H1 (cell line): ENCODE results near the gene PTPN7. TPM values are rescaled to one million over a fixed set of nuclear protein-coding genes. Genes with fewer than 3 reads are reported as not detected.
"Not testable (repeated sequence)": the region's sequence is repeated elsewhere in the genome, so short reads cannot be mapped to it uniquely, and the experiment has no call there.

ENCODE experiments used
- CTCF ChIA-PET: fragments of 300-600 bp; sonication (Branson Sonifier 250); formaldehyde crosslinking; loops from one replicate; lab custom pipeline; 2021; ENCODE audit not compliant: partially characterized antibody; lab: Charles Lee
- POLR2A ChIA-PET: fragments of 300-600 bp; sonication (Branson Sonifier 250); formaldehyde crosslinking; loops from one replicate; lab custom pipeline; 2021; ENCODE audit warnings: inconsistent platforms; ENCODE audit not compliant: partially characterized antibody; lab: Charles Lee
- DNase-seq, 2 experiments: peaks; one replicate each; pipeline versions ENCODE4 v3.0.0 to v3.0.0-alpha.2; 2010 to 2022; ENCODE audit warnings: low spot score in 2 of 2, low read depth in 1 of 2, mixed read lengths in 1 of 2
- FAIRE-seq: peaks from 2 replicates; lab custom pipeline; 2011; peaks lifted over from hg19 to GRCh38; lab: Jason Lieb, UNC
- H2AFZ ChIP-seq: 2 replicates; pipeline ENCODE4 v1.8.1; 2012; ENCODE audit warnings: low read length, inconsistent platforms
- H2AK5ac ChIP-seq: 2 replicates; pipeline ENCODE4 v1.6.1; 2013; ENCODE audit warnings: low read depth, low read length
- H2BK120ac ChIP-seq: replicated peaks from 2 replicates; pipeline ENCODE3; 2013; ENCODE audit warnings: low read depth, low read length, inconsistent platforms
- H2BK12ac ChIP-seq: 2 replicates; pipeline ENCODE4 v1.6.1; 2013; ENCODE audit warnings: low read depth, low read length
- H2BK15ac ChIP-seq: 2 replicates; pipeline ENCODE4 v1.6.1; 2013; ENCODE audit warnings: low read length
- H2BK20ac ChIP-seq: 2 replicates; pipeline ENCODE4 v1.6.1; 2013; ENCODE audit warnings: low read length
- H2BK5ac ChIP-seq: 2 replicates; pipeline ENCODE4 v1.6.1; 2013; ENCODE audit warnings: low read depth, low read length
- H3K14ac ChIP-seq: 2 replicates; pipeline ENCODE4 v1.6.1; 2013; ENCODE audit warnings: inconsistent platforms; ENCODE audit not compliant: insufficient read length
- H3K18ac ChIP-seq: 2 replicates; pipeline ENCODE4 v1.6.1; 2013; ENCODE audit warnings: low read length; ENCODE audit errors: extremely low read depth
- H3K23ac ChIP-seq: 2 replicates; pipeline ENCODE4 v1.6.1; 2013; ENCODE audit warnings: inconsistent platforms; ENCODE audit not compliant: insufficient read length
- H3K23me2 ChIP-seq: 2 replicates; pipeline ENCODE4 v1.6.1; 2013; ENCODE audit warnings: low read depth, low read length
- H3K27ac ChIP-seq: 2 replicates; pipeline ENCODE4 v1.6.1; 2011; ENCODE audit warnings: low read depth, low read length, inconsistent platforms
- H3K27me3 ChIP-seq, 4 experiments: replicated peaks in 1 of 4; 1 replicate in 1 of 4; 2 replicates in 3 of 4; pipeline versions ENCODE4 v1.6.1 to v1.8.1; 2011 to 2013; ENCODE audit warnings: low read length in 3 of 4, mild to moderate bottlenecking in 3 of 4, inconsistent platforms in 2 of 4, mixed read lengths in 2 of 4, moderate library complexity in 1 of 4; ENCODE audit not compliant: control insufficient read depth in 3 of 4, insufficient read depth in 3 of 4; ENCODE audit errors: extremely low read depth in 1 of 4
- H3K36me3 ChIP-seq, 4 experiments: 2 replicates each; pipeline versions ENCODE4 v1.6.1 to v1.8.1; 2011 to 2013; ENCODE audit warnings: mild to moderate bottlenecking in 4 of 4, low read length in 3 of 4, moderate library complexity in 2 of 4, control low read depth in 1 of 4, inconsistent platforms in 1 of 4; ENCODE audit not compliant: insufficient read depth in 4 of 4, control insufficient read depth in 2 of 4
- H3K4ac ChIP-seq: replicated peaks from 2 replicates; pipeline ENCODE3; 2013; ENCODE audit warnings: low read length, low read depth, mixed read lengths, inconsistent platforms; ENCODE audit not compliant: insufficient read length
- H3K4me1 ChIP-seq, 4 experiments: replicated peaks in 1 of 4; 1 replicate in 1 of 4; 2 replicates in 3 of 4; pipeline versions ENCODE4 v1.6.1 to v1.8.1; 2011 to 2013; ENCODE audit warnings: low read length in 3 of 4, inconsistent platforms in 2 of 4, mixed read lengths in 1 of 4; ENCODE audit not compliant: insufficient read depth in 4 of 4, control insufficient read depth in 3 of 4
- H3K4me2 ChIP-seq, 2 experiments: 2 replicates each; pipeline versions ENCODE4 v1.6.1 to v1.8.1; 2011 to 2013; ENCODE audit warnings: low read depth in 2 of 2, low read length in 2 of 2, control low read depth in 1 of 2, inconsistent platforms in 1 of 2, mild to moderate bottlenecking in 1 of 2; ENCODE audit not compliant: insufficient read depth in 1 of 2
- H3K4me3 ChIP-seq, 4 experiments: fragments of 200-600, 300-600 bp in 1 of 4; sonication (generic), shearing (Covaris generic), sonication (Bioruptor Twin) in 1 of 4; 2 replicates each; pipeline versions ENCODE4 v1.5.1 to v1.8.1; 2011 to 2016; ENCODE audit warnings: low read length in 4 of 4, low read depth in 3 of 4, control low read depth in 2 of 4, inconsistent platforms in 2 of 4, mild to moderate bottlenecking in 2 of 4, mixed read lengths in 1 of 4, moderate library complexity in 1 of 4; ENCODE audit not compliant: insufficient read depth in 2 of 4; ENCODE audit errors: extremely low read depth in 1 of 4
- H3K56ac ChIP-seq: replicated peaks from 2 replicates; pipeline ENCODE3; 2013; ENCODE audit warnings: low read depth, mild to moderate bottlenecking, mixed read lengths, low read length, inconsistent platforms; ENCODE audit not compliant: insufficient read length
- H3K79me1 ChIP-seq: 2 replicates; pipeline ENCODE4 v1.6.1; 2013; ENCODE audit warnings: low read depth, low read length, control low read depth
- H3K79me2 ChIP-seq, 2 experiments: 2 replicates each; pipeline versions ENCODE4 v1.6.1 to v1.8.1; 2012 to 2013; ENCODE audit warnings: low read length in 2 of 2, mild to moderate bottlenecking in 2 of 2, inconsistent platforms in 1 of 2; ENCODE audit not compliant: insufficient read depth in 2 of 2, control insufficient read depth in 1 of 2
- H3K9ac ChIP-seq, 4 experiments: replicated peaks in 1 of 4; 1 replicate in 1 of 4; 2 replicates in 3 of 4; pipeline versions ENCODE4 v1.6.1 to v1.8.1; 2011 to 2013; ENCODE audit warnings: low read depth in 3 of 4, low read length in 3 of 4, control low read depth in 2 of 4, mild to moderate bottlenecking in 2 of 4, moderate library complexity in 2 of 4, inconsistent platforms in 1 of 4; ENCODE audit errors: extremely low read depth in 1 of 4
- H3K9me3 ChIP-seq, 2 experiments: 2 replicates each; pipeline versions ENCODE4 v1.6.1 to v1.8.1; 2012 to 2013; ENCODE audit warnings: mild to moderate bottlenecking in 2 of 2, moderate library complexity in 2 of 2, control low read depth in 1 of 2, inconsistent platforms in 1 of 2, low read depth in 1 of 2, low read length in 1 of 2, mixed read lengths in 1 of 2; ENCODE audit not compliant: insufficient read depth in 2 of 2
- H4K20me1 ChIP-seq, 2 experiments: replicated peaks in 1 of 2; 2 replicates each; pipeline versions ENCODE3 to v1.8.1; 2011 to 2013; ENCODE audit warnings: inconsistent platforms in 2 of 2, low read length in 2 of 2, mild to moderate bottlenecking in 1 of 2; ENCODE audit not compliant: insufficient read depth in 2 of 2, control insufficient read depth in 1 of 2
- H4K5ac ChIP-seq: 2 replicates; pipeline ENCODE4 v1.6.1; 2013; ENCODE audit warnings: low read length, low read depth, mixed read lengths, inconsistent platforms; ENCODE audit not compliant: insufficient read length
- H4K8ac ChIP-seq: 2 replicates; pipeline ENCODE4 v1.8.0; 2013; ENCODE audit warnings: mild to moderate bottlenecking, moderate library complexity, low read length, inconsistent platforms; ENCODE audit not compliant: insufficient read depth; ENCODE audit errors: extremely low read depth
- H4K91ac ChIP-seq: replicated peaks from 2 replicates; pipeline ENCODE3; 2013; ENCODE audit warnings: low read length, mixed read lengths, inconsistent platforms; ENCODE audit not compliant: insufficient read length
- WGBS, 2 experiments: shearing (Covaris generic) in 1 of 2; methylation state at CpG; one replicate each; pipeline versions ENCODE4 v1.1.6 to v1.1.7; 2013 to 2015; ENCODE audit warnings: low lambda C conversion rate in 2 of 2, mixed read lengths in 2 of 2, inconsistent platforms in 1 of 2, low coverage in 1 of 2, missing lambda C conversion rate in 1 of 2; ENCODE audit not compliant: insufficient replicate concordance in 2 of 2, insufficient coverage in 1 of 2, insufficient read length in 1 of 2; ENCODE audit errors: extremely low coverage in 1 of 2, missing lambda C conversion rate in 1 of 2; 5-methylcytosine and 5-hydroxymethylcytosine counted together
- polyA plus RNA-seq, 7 experiments: library from polyadenylated mRNA; depleted of rRNA in 3 of 7; stranded (reverse) in 5 of 7; unstranded in 2 of 7; fragments of >200 nt in 5 of 7; fragments of 200-250 nt in 2 of 7; gene quantifications; 1 replicate in 5 of 7; 2 replicates in 1 of 7; 4 replicates in 1 of 7; pipeline versions ENCODE4 v1.2.1 to v1.2.3, GENCODE V29; 2011 to 2013; ENCODE audit warnings: missing spikeins in 2 of 7, mixed read lengths in 2 of 7
- total RNA-seq: library from RNA; stranded (reverse); fragmentation: NEBNext Ultra II Directional; extraction: Animal tissue kit (Norgen Biotek cat#: 25700); gene quantifications from 2 replicates; pipeline ENCODE4 v1.2.1, GENCODE V29; 2021

PTPN7 gene
- total and polyA plus RNA-seq, 2 of the 8 experiments (the other 6 are each of a cell fraction or from before 2014, with no cell fraction given): 0.20 TPM; not detected in 1

DNA sequence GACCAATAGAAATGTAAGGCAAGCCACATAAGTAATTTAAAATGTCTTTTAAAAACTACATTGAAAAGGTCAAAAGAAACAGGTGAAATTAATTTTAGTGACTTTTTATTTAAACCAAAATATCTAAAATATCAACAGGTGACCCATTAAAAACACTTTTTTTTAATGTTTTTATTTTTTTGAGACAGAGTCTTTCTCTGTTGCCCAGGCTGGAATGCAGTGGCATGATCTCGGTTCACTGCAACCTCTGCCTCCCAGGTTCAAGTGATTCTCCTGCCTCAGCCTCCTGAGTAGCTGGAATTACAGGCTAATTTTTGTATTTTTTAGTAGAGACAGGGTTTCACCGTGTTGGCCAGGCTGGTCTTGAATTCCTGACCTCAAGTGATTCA lies 20.3 kb upstream of the PTPN7 start:
- FAIRE-seq, H2AK5ac ChIP-seq, H3K18ac ChIP-seq, H3K23ac ChIP-seq, H3K56ac ChIP-seq, H3K4me2 ChIP-seq, H3K14ac ChIP-seq, H3K79me2 ChIP-seq, H4K91ac ChIP-seq, H2BK20ac ChIP-seq, H4K5ac ChIP-seq, DNase-seq, H2BK15ac ChIP-seq, H3K36me3 ChIP-seq, H3K4me3 ChIP-seq, H3K9ac ChIP-seq, H3K4ac ChIP-seq, H4K8ac ChIP-seq, H3K27me3 ChIP-seq, H3K4me1 ChIP-seq, H2BK120ac ChIP-seq, H3K9me3 ChIP-seq, H2BK12ac ChIP-seq, H4K20me1 ChIP-seq, H3K23me2 ChIP-seq, H3K27ac ChIP-seq, H3K79me1 ChIP-seq, H2AFZ ChIP-seq: not testable (repeated sequence)
- H2BK5ac ChIP-seq: 0 out of 2 replicates have a peak overlapping the region, but pooled peaks have one; percentile 32
- CTCF ChIA-PET: interaction anchor here (0.7 to 7.1 kb wide), 15 partner anchors 9 to 181 kb away, joined by 3 to 52 read pairs (median 5); partner anchors contain the start of genes GPR37L1 and LGR6
- WGBS, 2 experiments: 82% methylated on average over 2 of the region's 2 CpGs; no CpG with 5 or more reads in 1 of the 2 experiments
- POLR2A ChIA-PET: interaction anchor here (1.0 to 1.2 kb wide), 2 partner anchors 17 to 26 kb away, joined by 3 read pairs; no protein-coding TSS in a partner anchor
